Measurements from ENCODE around the gene NPIPB8.
A peak's percentile ranks its signal among the peaks of the same experiment; 100 is the strongest.
"Not testable (repeated sequence)": the region's sequence is repeated elsewhere in the genome, so short reads cannot be mapped to it uniquely, and the experiment has no call there.

NPIPB8 gene

DNA sequence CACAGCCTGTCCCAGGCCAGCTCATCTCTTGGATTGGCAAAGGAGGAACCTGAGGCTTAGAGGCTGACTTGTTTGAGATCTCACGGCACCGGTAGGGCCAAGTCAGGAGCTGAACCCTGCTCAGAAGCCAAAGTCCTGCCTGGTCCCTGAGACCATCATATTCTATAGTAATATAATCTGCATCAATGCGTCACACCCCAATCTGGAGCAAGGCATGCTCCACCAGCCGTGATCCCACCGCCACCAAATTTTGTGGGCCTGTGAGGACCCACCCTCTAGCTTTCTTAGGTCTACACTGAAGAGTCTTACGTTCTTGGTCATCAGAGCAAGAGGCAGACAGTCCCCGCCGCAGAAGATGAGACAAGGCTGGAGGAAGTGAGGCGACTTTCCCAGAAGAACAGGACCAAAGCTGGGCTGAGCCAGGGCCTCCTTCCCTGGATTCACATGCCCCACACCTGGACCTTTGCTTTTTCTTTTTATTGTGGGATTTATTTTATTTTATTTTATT lies 30.7 kb upstream of the NPIPB8 start:
- no CpG with 5 or more reads among the region's 9 CpGs for WGBS, 2 donors (ENCODE audit: extremely low coverage in 2 of 2, insufficient read length in 2 of 2, insufficient replicate concordance in 1 of 2)
- Histone ChIP-seq H3K9me3 (replicated peaks in 1 of 2; ENCODE audit: control insufficient read depth in 2 of 2, insufficient read depth in 1 of 2, low read depth in 1 of 2, low read length in 2 of 2) (no peaks in the 10 kb centered on the region), H2BK5ac (ENCODE audit: low read length) (no peak overlapping the region), H3K4ac (ENCODE audit: low read length) (no peak overlapping the region), H4K91ac (ENCODE audit: low read depth, low read length, poor library complexity) (no peak overlapping the region), H3K18ac (ENCODE audit: low read length) (no peak overlapping the region), H2BK15ac (ENCODE audit: low read length) (no peak overlapping the region), H3K23ac (ENCODE audit: low read depth, low read length, poor library complexity) (no peak overlapping the region), H3K79me1 (ENCODE audit: low read depth, low read length) (no peaks in the 10 kb centered on the region), H3K27ac (replicated peaks; ENCODE audit: low read length) (no peak overlapping the region), H2BK12ac (ENCODE audit: low read length) (no peak overlapping the region), H3K4me3 (ENCODE audit: low read length in 2 of 2) (no peak overlapping the region), H4K8ac (ENCODE audit: low read depth, low read length) (no peak overlapping the region), H3K4me1 (ENCODE audit: control insufficient read depth in 2 of 2, insufficient read depth in 1 of 2, low read depth in 1 of 2, low read length in 2 of 2) (peaks cover 0 to 10% of the 10 kb centered on the region in 2 donors), H3K36me3 (replicated peaks in 1 of 2; ENCODE audit: control insufficient read depth in 2 of 2, insufficient read depth in 2 of 2, low read length in 2 of 2) (no peaks in the 10 kb centered on the region), H3K27me3 (ENCODE audit: control insufficient read depth in 3 of 3, insufficient read depth in 3 of 3, low read depth in 1 of 3, low read length in 3 of 3) (no peaks in the 10 kb centered on the region), H3K9ac (ENCODE audit: low read depth, low read length, poor library complexity) (no peak overlapping the region), H3K4me2 (ENCODE audit: insufficient read depth, low read length, poor library complexity, severe bottlenecking) (no peak overlapping the region), H2AFZ (ENCODE audit: low read length) (no peak overlapping the region), H2AK5ac (ENCODE audit: low read depth, low read length) (no peak overlapping the region), H2BK120ac (ENCODE audit: low read depth, low read length) (no peak overlapping the region), H3K14ac (ENCODE audit: low read length) (no peak overlapping the region)
- DNase-seq (ENCODE audit: low spot score): no peak

DNA sequence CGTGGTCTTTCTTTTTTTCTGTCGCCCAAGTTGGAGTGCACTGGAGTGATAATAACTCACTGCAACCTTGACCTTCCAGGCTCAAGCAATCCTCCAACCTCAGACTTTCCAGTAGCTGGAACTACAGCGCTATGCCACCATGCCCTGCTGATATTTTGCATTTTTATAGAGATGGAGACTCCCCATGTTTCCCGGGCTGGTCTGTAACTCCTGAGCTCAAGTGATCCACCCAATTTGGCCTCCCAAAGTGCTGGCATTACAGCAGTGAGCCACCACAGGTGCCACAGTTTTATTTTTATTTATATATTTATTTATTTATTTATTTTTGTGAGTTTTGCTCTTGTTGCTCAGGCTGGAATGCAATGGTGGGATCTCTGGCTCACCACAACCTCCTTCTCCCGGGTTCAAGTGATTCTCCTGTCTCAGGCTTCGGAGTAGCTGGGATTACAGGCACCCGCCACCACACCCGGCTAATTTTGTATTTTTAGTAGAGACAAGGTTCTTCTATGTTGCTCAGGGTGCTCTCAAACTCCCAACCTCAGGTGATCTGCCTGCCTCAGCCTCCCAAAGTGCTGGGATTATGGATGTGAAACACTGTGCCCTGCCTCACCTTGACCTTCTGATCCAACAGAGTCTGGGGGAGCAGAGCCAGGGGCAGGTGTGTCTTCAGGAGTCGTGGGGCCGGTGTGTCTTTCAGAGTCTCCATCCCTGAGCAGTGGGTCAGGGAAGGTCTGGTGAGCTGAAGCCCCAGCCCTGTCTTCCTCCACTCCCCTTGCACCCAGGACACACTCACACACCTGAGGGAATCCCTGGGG lies 30.0 kb upstream of the NPIPB8 start:
- H4K8ac ChIP-seq (ENCODE audit: low read depth, low read length); H3K18ac ChIP-seq (ENCODE audit: low read length); H3K9ac ChIP-seq (ENCODE audit: low read depth, low read length, poor library complexity); H2BK15ac ChIP-seq (ENCODE audit: low read length); H2BK12ac ChIP-seq (ENCODE audit: low read length); H3K4ac ChIP-seq (ENCODE audit: low read length); H3K79me1 ChIP-seq (ENCODE audit: low read depth, low read length); H3K23ac ChIP-seq (ENCODE audit: low read depth, low read length, poor library complexity); H3K14ac ChIP-seq (ENCODE audit: low read length); H3K4me2 ChIP-seq (ENCODE audit: insufficient read depth, low read length, poor library complexity, severe bottlenecking); H3K27me3 ChIP-seq (ENCODE audit: control insufficient read depth in 3 of 3, insufficient read depth in 3 of 3, low read depth in 1 of 3, low read length in 3 of 3); H3K27ac ChIP-seq (replicated peaks; ENCODE audit: low read length); H3K36me3 ChIP-seq (replicated peaks in 1 of 2; ENCODE audit: control insufficient read depth in 2 of 2, insufficient read depth in 2 of 2, low read length in 2 of 2); H2BK5ac ChIP-seq (ENCODE audit: low read length); H4K91ac ChIP-seq (ENCODE audit: low read depth, low read length, poor library complexity); H3K9me3 ChIP-seq (replicated peaks in 1 of 2; ENCODE audit: control insufficient read depth in 2 of 2, insufficient read depth in 1 of 2, low read depth in 1 of 2, low read length in 2 of 2); H3K4me3 ChIP-seq (ENCODE audit: low read length in 2 of 2); DNase-seq (ENCODE audit: low spot score); H2AFZ ChIP-seq (ENCODE audit: low read length); H3K4me1 ChIP-seq (ENCODE audit: control insufficient read depth in 2 of 2, insufficient read depth in 1 of 2, low read depth in 1 of 2, low read length in 2 of 2); H2AK5ac ChIP-seq (ENCODE audit: low read depth, low read length); H2BK120ac ChIP-seq (ENCODE audit: low read depth, low read length): not testable (repeated sequence)
- WGBS, 2 donors (ENCODE audit: extremely low coverage in 2 of 2, insufficient read length in 2 of 2, insufficient replicate concordance in 1 of 2): no CpG with 5 or more reads among the region's 10 CpGs

DNA sequence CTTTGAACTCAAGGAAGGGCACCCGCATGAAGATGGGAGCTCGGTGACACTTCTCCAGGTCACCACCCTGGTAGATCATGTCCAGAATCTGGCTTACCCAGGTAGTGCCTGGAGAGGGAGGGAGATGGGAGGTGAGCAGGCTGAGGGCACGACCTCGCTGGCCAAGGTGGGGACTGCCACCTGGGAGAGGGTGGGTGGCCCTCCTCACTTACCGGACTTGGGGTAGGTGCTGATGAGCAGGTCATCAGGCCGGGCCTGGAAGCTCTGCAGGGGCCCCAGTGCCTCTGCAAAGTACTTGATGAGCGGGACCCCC lies 29.4 kb upstream of the NPIPB8 start:
- not testable (repeated sequence) for H3K4me2 ChIP-seq (ENCODE audit: insufficient read depth, low read length, poor library complexity, severe bottlenecking); H3K23ac ChIP-seq (ENCODE audit: low read depth, low read length, poor library complexity); H2AK5ac ChIP-seq (ENCODE audit: low read depth, low read length); H3K79me1 ChIP-seq (ENCODE audit: low read depth, low read length); H3K36me3 ChIP-seq (replicated peaks in 1 of 2; ENCODE audit: control insufficient read depth in 2 of 2, insufficient read depth in 2 of 2, low read length in 2 of 2); H3K18ac ChIP-seq (ENCODE audit: low read length); H2BK5ac ChIP-seq (ENCODE audit: low read length); H3K27ac ChIP-seq (replicated peaks; ENCODE audit: low read length); H3K14ac ChIP-seq (ENCODE audit: low read length); H3K27me3 ChIP-seq (ENCODE audit: control insufficient read depth in 3 of 3, insufficient read depth in 3 of 3, low read depth in 1 of 3, low read length in 3 of 3); H4K91ac ChIP-seq (ENCODE audit: low read depth, low read length, poor library complexity); H2BK12ac ChIP-seq (ENCODE audit: low read length); H3K4me1 ChIP-seq (ENCODE audit: control insufficient read depth in 2 of 2, insufficient read depth in 1 of 2, low read depth in 1 of 2, low read length in 2 of 2); H3K4me3 ChIP-seq (ENCODE audit: low read length in 2 of 2); H2AFZ ChIP-seq (ENCODE audit: low read length); H3K9ac ChIP-seq (ENCODE audit: low read depth, low read length, poor library complexity); H3K9me3 ChIP-seq (replicated peaks in 1 of 2; ENCODE audit: control insufficient read depth in 2 of 2, insufficient read depth in 1 of 2, low read depth in 1 of 2, low read length in 2 of 2); DNase-seq (ENCODE audit: low spot score); H2BK120ac ChIP-seq (ENCODE audit: low read depth, low read length); H2BK15ac ChIP-seq (ENCODE audit: low read length); H4K8ac ChIP-seq (ENCODE audit: low read depth, low read length); H3K4ac ChIP-seq (ENCODE audit: low read length)
- WGBS, 2 donors (ENCODE audit: extremely low coverage in 2 of 2, insufficient read length in 2 of 2, insufficient replicate concordance in 1 of 2): no CpG with 5 or more reads among the region's 7 CpGs

DNA sequence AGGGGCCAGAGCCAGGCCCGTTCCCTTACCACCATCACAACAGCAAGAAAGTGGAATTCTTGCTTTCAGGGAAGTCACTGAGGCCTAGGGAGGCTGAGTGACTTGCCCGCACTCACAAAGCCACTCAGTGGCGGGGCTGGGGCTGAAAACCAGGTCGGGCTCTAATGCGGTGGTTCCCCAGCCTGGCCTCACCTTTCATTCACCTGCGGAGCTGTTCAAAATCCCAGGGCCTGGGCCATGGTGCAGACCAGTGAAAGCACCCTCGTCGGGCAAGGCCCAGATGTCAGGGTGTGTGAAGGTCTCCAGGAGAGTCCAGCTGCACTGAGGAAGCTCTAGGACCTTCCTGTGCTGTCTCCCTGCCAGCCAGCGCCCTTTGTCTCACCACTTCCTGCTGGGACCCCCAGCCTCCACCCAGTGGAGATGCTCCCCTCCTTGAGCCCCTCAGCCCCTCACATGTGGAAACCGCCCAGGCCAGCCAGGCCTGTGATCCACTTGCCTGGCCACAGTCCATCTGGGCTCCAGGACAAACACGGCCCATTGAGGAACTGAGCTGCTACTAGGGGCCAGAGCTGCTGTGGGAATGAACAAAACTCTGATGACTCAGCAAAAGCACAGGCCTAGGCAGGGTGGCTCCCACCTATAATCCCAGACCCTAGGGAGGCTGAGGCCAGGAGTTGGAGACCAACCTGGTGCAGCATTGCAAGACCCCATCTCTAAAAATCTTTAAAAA lies 28.8 kb upstream of the NPIPB8 start:
- not testable (repeated sequence) for H3K4me2 ChIP-seq (ENCODE audit: insufficient read depth, low read length, poor library complexity, severe bottlenecking); H2AFZ ChIP-seq (ENCODE audit: low read length); H3K18ac ChIP-seq (ENCODE audit: low read length); DNase-seq (ENCODE audit: low spot score); H3K4me1 ChIP-seq (ENCODE audit: control insufficient read depth in 2 of 2, insufficient read depth in 1 of 2, low read depth in 1 of 2, low read length in 2 of 2); H3K9me3 ChIP-seq (replicated peaks in 1 of 2; ENCODE audit: control insufficient read depth in 2 of 2, insufficient read depth in 1 of 2, low read depth in 1 of 2, low read length in 2 of 2); H3K79me1 ChIP-seq (ENCODE audit: low read depth, low read length); H2BK12ac ChIP-seq (ENCODE audit: low read length); H3K27me3 ChIP-seq (ENCODE audit: control insufficient read depth in 3 of 3, insufficient read depth in 3 of 3, low read depth in 1 of 3, low read length in 3 of 3); H3K4me3 ChIP-seq (ENCODE audit: low read length in 2 of 2); H3K23ac ChIP-seq (ENCODE audit: low read depth, low read length, poor library complexity); H4K8ac ChIP-seq (ENCODE audit: low read depth, low read length); H2BK120ac ChIP-seq (ENCODE audit: low read depth, low read length); H3K27ac ChIP-seq (replicated peaks; ENCODE audit: low read length); H4K91ac ChIP-seq (ENCODE audit: low read depth, low read length, poor library complexity); H3K36me3 ChIP-seq (replicated peaks in 1 of 2; ENCODE audit: control insufficient read depth in 2 of 2, insufficient read depth in 2 of 2, low read length in 2 of 2); H2AK5ac ChIP-seq (ENCODE audit: low read depth, low read length)
- Histone ChIP-seq H3K9ac (ENCODE audit: low read depth, low read length, poor library complexity) (peak overlapping the region; percentile 21), H3K14ac (ENCODE audit: low read length) (peak overlapping the region; percentile 21), H2BK15ac (ENCODE audit: low read length) (peak overlapping the region; percentile 58), H3K4ac (ENCODE audit: low read length) (peak overlapping the region; percentile 66), H2BK5ac (ENCODE audit: low read length) (peak overlapping the region; percentile 53)
- WGBS, 2 donors (ENCODE audit: extremely low coverage in 2 of 2, insufficient read length in 2 of 2, insufficient replicate concordance in 1 of 2): no CpG with 5 or more reads among the region's 11 CpGs
